Uterus (tissue), 2 donors: Measurements from ENCODE around the gene UGGT1.

ENCODE experiments used
- CTCF ChIP-seq, 4 experiments: fragments of 200-600 bp in 2 of 4; fragments of 450-650 bp in 2 of 4; sonication (generic) in 2 of 4; IDR thresholded peaks; one replicate each; pipeline ENCODE4 v1.5.1; 2016 to 2019; ENCODE audit warnings: antibody characterized with exemption in 4 of 4, mild to moderate bottlenecking in 2 of 4, moderate library complexity in 1 of 4
- POLR2A ChIP-seq, 2 donors: fragments of 450-650 bp; IDR thresholded peaks; one replicate each; pipeline ENCODE4 v1.6.1; 2016; ENCODE audit warnings: antibody characterized with exemption in 2 of 2, mild to moderate bottlenecking in 1 of 2, moderate library complexity in 1 of 2

- TF ChIP-seq CTCF (IDR thresholded peaks at IDR 0.05) = no peak
- no peak for TF ChIP-seq POLR2A (IDR thresholded peaks at IDR 0.05)
Observed at GRCh38 chr2:128162266-128162665, 71.3 kb downstream of the UGGT1 start.
